Fibroblast of skin of left quadriceps (primary cell): ENCODE measurements around the gene HTR3D.
"Not testable (repeated sequence)": the region's sequence is repeated elsewhere in the genome, so short reads cannot be mapped to it uniquely, and the experiment has no call there.

Experiments
- DNase-seq, 2 experiments: peaks; one replicate each; pipeline ENCODE4 v3.0.0-alpha.2; 2013; ENCODE audit warnings: low read depth in 2 of 2

HTR3D gene

GRCh38 chr3:184067573-184068055 is 36.1 kb downstream of the HTR3D start:
- DNase-seq: no peak

GRCh38 chr3:184068344-184068743 is 36.8 kb downstream of the HTR3D start:
- DNase-seq: no peak

- DNase-seq: not testable (repeated sequence)
Observed at GRCh38 chr3:184071142-184071541, 39.6 kb downstream of the HTR3D start.

- DNase-seq: no peak
Observed at GRCh38 chr3:184073621-184074020, 42.1 kb downstream of the HTR3D start.

GRCh38 chr3:184075901-184076300 is 44.4 kb downstream of the HTR3D start:
- no peak for DNase-seq

GRCh38 chr3:184077881-184078280 is 46.3 kb downstream of the HTR3D start:
- no peak for DNase-seq

GRCh38 chr3:184078851-184079250 is 47.3 kb downstream of the HTR3D start:
- no peak for DNase-seq

- no peak for DNase-seq
Observed at GRCh38 chr3:184081116-184081830, 49.7 kb downstream of the HTR3D start.

- no peak for DNase-seq
Observed at GRCh38 chr3:184082034-184082433, 50.5 kb downstream of the HTR3D start.

- no peak for DNase-seq
Observed at GRCh38 chr3:184082465-184082864, 50.9 kb downstream of the HTR3D start.

GRCh38 chr3:184085389-184085852 is 53.9 kb downstream of the HTR3D start:
- DNase-seq: no peak
